ENCODE measurements around the gene R3HCC1L. TPM values are rescaled to one million over a fixed set of nuclear protein-coding genes. Genes with fewer than 3 reads are reported as not detected.

Gene R3HCC1L
- total RNA-seq, 2 donors from 2014 or later: 7.1 to 8.4 TPM

- no peak for DNase-seq (ENCODE audit: low spot score)
- intact Hi-C loops (cut with DNase I): loop anchor here in 1 of 2 donors (5.0 kb wide), 1 partner anchor 767 kb away; no protein-coding TSS in a partner anchor
These were observed 159.8 kb downstream of the R3HCC1L start for GRCh38 chr10:98294270-98294627.

Other genes with a start within 250 kb of the R3HCC1L start
- 10 to 100 TPM; 22.9 to 24.5 TPM for gene CRTAC1, start 104.0 kb upstream of the R3HCC1L start, total RNA-seq
- 10 to 100 TPM in 1 of 2 donors, 1 to 10 TPM in 1; 7.6 to 10.9 TPM for gene LOXL4, start 133.5 kb downstream of the R3HCC1L start, total RNA-seq